ENCODE results near the gene LAMB3.
"Not testable (repeated sequence)": the region's sequence is repeated elsewhere in the genome, so short reads cannot be mapped to it uniquely, and the experiment has no call there.

DNA sequence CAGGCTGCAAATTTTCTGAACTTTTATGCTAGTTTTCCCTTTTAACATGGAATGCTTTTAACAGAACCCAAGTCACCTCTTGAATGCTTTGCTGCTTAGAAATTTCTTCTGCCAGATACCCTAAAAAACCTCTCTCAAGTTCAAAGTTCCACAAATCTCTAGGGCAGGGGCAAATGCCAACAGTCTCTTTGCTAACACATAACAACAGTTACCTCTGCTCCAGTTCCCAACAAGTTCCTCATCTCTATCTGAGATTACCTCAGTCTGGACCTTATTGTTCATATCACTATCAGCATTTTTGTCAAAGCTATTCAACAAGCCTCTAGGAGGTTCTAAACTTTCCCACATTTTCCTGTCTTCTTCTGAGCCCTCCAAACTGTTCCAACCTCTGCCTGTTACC lies 48.5 kb upstream of the LAMB3 start:
- TF ChIP-seq, protein P1, sequence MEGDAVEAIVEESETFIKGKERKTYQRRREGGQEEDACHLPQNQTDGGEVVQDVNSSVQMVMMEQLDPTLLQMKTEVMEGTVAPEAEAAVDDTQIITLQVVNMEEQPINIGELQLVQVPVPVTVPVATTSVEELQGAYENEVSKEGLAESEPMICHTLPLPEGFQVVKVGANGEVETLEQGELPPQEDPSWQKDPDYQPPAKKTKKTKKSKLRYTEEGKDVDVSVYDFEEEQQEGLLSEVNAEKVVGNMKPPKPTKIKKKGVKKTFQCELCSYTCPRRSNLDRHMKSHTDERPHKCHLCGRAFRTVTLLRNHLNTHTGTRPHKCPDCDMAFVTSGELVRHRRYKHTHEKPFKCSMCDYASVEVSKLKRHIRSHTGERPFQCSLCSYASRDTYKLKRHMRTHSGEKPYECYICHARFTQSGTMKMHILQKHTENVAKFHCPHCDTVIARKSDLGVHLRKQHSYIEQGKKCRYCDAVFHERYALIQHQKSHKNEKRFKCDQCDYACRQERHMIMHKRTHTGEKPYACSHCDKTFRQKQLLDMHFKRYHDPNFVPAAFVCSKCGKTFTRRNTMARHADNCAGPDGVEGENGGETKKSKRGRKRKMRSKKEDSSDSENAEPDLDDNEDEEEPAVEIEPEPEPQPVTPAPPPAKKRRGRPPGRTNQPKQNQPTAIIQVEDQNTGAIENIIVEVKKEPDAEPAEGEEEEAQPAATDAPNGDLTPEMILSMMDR (IDR thresholded peaks at IDR 0.05; ENCODE audit: insufficient read depth, low read length, poor library complexity, severe bottlenecking) = not testable (repeated sequence)
- not testable (repeated sequence) for TF ChIP-seq EZH2phosphoT487 (conservative IDR thresholded peaks at IDR 0.05; ENCODE audit: low read length)

All from SU-DHL-6 (cell line).